ENCODE data around the gene MTUS2.

DNA sequence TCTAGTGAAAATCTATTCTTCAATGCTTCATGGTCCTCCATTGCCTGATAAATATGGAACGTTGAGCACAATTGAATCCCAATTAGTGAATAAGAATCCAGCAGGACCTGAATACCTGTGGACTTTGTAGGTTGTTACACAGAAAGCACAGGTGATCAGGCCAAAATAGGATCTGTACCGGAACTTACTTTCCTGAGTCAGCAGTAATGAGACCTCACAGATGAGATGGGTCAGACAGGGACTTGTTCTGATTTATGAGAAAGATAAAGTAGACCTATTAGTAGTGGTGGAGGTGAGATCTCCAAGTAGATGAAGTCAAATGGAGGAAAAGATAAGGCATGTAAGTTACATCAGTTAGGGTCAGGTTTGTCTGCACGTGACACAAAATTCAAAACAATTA, 351.1 kb downstream of the MTUS2 start:
- TF ChIP-seq CTCF (IDR thresholded peaks at IDR 0.05): no peak
- TF ChIP-seq POLR2AphosphoS5 (IDR thresholded peaks at IDR 0.05): no peak
- TF ChIP-seq POLR2A (IDR thresholded peaks at IDR 0.05): no peak
- no peak for TF ChIP-seq EP300 (IDR thresholded peaks at IDR 0.05)

All from suprapubic skin (tissue), 4 donors.